GM19395 (cell line): ENCODE measurements around the gene PBX3.
"Not testable (repeated sequence)": the region's sequence is repeated elsewhere in the genome, so short reads cannot be mapped to it uniquely, and the experiment has no call there.

Experiments used
- ATAC-seq: cut with Tn5 transposase; IDR thresholded peaks from one replicate; pipeline ENCODE4 v1.9.1; 2021; ENCODE audit warnings: mild to moderate bottlenecking, moderate library complexity; ENCODE audit not compliant: unreplicated experiment

Gene PBX3

DNA sequence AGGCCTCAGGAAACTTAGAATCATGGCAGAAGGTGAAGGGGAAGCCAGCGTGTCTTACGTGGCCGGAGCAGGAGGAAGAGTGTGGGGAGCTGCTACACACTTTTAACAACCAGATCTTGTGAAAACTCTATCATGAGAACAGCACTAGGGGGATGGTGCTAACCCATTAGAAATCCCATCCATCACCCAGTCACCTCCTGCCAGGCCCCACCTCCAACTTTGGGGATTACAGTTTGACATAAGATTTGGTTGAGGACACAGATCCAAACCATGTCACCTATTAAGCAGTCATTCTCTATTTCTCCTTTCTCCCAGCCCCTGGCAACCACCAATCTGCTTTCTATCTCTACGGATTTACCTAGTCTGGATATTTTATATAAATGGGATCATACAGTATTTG lies 26.9 kb downstream of the PBX3 start:
- ATAC-seq: no peak

- not testable (repeated sequence) for ATAC-seq
Measured at GRCh38 chr9:125776789-125777188, 29.6 kb downstream of the PBX3 start.

DNA sequence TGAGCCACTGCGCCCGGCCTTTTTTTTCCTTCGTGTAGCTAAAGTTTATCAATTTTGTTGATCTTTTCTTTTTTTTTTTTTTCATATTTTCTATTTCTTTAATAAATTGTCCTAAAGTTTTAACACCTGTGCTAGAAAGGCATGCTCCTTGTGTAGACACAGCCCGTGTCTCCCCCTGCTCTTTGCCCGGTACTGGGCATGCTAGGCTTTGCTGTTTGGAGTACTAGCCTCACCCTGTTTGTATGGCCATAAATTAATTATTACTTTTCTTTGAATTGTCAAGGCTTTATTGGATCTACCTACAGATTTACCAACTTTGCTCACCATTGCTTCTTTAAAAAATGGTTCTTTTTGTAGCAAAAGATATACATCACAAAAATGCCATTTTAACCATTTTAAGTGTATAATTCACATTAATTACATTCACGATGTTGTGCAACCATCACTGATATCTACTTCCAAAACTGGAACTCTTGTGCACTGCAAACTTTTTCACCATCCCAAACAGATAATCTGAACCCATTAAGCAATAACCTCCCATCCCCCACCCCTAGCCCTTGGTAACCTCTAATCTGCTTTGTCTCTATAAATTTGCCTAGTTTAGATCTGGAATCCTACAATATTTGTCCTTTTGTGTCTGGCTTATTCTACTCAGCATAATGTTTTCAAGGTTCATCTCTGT lies 31.5 kb downstream of the PBX3 start:
- ATAC-seq: not testable (repeated sequence)

- ATAC-seq: not testable (repeated sequence)
Measured at GRCh38 chr9:125779220-125779565, 32.0 kb downstream of the PBX3 start.

GRCh38 chr9:125782718-125783117 lies 35.5 kb downstream of the PBX3 start:
- no peak for ATAC-seq

- no peak for ATAC-seq
Measured at GRCh38 chr9:125784286-125785049, 37.3 kb downstream of the PBX3 start.

- no peak for ATAC-seq
Measured at GRCh38 chr9:125785248-125785751, 38.1 kb downstream of the PBX3 start.

GRCh38 chr9:125787715-125788114 lies 40.5 kb downstream of the PBX3 start:
- no peak for ATAC-seq

GRCh38 chr9:125789196-125789595 lies 42.0 kb downstream of the PBX3 start:
- no peak for ATAC-seq

GRCh38 chr9:125794708-125795107 lies 47.5 kb downstream of the PBX3 start:
- no peak for ATAC-seq

- no peak for ATAC-seq
Measured at GRCh38 chr9:125795970-125796596, 48.9 kb downstream of the PBX3 start.

DNA sequence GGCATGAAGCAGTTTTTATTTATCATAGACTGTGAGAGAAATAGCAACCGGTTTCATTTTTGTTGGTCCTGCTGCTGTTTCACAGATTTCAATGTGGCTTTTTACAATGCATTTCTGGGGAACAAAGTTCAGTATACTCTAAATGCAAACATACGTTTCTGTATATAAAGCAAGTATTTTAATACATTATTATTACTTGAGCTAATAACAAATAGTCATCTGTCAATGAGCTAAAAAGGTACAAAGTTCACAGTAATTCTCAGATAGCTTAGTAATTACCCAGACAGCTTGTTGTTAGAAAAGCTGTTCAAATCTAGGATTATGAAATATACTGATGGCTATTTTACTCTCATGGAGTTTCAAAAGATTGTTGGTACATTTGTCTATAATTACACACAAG lies 50.8 kb downstream of the PBX3 start:
- ATAC-seq: no peak

GRCh38 chr9:125803526-125803925 lies 56.4 kb downstream of the PBX3 start:
- no peak for ATAC-seq

DNA sequence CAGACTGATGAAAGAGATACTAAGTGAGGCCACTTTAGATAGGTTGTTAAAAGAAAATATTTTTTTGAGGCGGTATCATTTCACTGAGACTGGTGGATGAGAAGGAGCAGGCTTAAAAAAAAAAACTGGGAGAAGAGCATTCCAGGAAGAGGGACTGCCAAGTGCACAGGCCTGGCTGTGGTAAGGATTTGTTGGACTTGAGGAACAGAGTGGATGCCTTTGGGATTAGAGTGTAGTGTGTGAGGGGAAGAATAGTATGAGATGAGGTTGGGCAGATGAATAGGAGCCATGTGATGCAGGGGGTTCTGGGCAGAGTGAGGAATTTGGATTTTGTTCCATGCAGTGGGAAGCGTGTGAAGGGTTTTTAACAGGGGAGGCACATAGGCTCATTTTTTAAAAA lies 57.9 kb downstream of the PBX3 start:
- no peak for ATAC-seq

GRCh38 chr9:125805586-125805985 lies 58.4 kb downstream of the PBX3 start:
- no peak for ATAC-seq

DNA sequence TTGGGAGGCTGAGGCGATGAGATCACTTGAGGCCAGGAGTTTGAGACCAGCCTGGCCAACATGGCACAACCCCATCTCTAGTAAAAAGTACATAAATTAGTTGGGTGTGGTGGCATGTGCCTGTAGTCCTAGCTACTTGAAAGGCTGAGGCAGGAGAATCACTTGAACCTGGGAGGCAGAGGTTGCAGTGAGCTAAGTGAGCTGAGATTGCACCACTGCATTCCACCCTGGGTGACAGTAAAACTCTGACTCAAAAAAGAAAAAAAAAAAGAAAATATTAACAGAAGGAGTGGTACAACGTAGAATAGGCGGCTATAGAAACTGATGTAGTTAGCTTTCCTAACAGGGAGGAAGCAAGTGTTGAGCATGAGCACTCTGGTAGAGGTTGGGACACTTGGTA lies 59.9 kb downstream of the PBX3 start:
- ATAC-seq: no peak

- no peak for ATAC-seq
Measured at GRCh38 chr9:125810161-125810560, 63.0 kb downstream of the PBX3 start.

- ATAC-seq: no peak
Measured at GRCh38 chr9:125811002-125811401, 63.8 kb downstream of the PBX3 start.

DNA sequence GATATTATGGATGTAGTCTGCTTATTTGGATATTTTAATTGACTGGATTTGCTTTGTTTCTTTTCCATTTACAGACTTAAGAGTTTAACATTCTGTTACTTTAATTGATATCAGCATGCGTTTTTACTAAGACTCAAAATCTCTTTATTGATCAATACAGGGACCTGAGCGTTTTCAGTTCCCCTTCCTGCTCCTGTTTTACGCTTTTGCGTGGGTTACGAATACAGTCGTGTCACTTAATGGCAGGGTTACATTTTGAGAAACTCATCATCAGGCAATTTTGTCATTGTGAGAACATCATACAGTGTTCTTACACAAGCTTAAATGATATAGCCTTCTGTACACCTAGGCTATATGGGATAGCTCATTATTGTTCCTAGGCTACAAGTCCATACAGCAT lies 65.2 kb downstream of the PBX3 start:
- no peak for ATAC-seq

DNA sequence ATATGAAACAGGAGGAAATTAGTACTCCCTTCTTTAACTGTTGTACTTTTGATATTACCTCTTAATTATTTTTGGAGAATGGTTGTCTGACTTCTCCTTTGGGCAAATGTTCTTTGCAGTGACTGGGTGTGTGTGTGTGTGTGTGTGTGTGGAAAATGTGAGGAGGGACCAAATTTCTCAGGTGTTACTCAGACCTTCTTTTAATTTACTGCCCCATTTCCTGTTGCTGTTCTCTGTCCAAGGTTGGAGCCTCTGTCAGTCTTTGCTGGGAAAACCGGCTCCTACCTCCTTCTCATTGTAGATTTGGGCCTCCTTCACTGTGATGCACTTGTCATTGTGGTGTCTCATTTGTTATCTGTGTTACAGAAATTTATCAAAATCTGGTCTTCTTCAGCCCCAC lies 68.4 kb downstream of the PBX3 start:
- ATAC-seq: no peak

GRCh38 chr9:125816321-125816720 lies 69.1 kb downstream of the PBX3 start:
- no peak for ATAC-seq
